ENCODE measurements around the gene LRBA. TPM values are rescaled to one million over a fixed set of nuclear protein-coding genes. Genes with fewer than 3 reads are reported as not detected.

LRBA gene, protein sequence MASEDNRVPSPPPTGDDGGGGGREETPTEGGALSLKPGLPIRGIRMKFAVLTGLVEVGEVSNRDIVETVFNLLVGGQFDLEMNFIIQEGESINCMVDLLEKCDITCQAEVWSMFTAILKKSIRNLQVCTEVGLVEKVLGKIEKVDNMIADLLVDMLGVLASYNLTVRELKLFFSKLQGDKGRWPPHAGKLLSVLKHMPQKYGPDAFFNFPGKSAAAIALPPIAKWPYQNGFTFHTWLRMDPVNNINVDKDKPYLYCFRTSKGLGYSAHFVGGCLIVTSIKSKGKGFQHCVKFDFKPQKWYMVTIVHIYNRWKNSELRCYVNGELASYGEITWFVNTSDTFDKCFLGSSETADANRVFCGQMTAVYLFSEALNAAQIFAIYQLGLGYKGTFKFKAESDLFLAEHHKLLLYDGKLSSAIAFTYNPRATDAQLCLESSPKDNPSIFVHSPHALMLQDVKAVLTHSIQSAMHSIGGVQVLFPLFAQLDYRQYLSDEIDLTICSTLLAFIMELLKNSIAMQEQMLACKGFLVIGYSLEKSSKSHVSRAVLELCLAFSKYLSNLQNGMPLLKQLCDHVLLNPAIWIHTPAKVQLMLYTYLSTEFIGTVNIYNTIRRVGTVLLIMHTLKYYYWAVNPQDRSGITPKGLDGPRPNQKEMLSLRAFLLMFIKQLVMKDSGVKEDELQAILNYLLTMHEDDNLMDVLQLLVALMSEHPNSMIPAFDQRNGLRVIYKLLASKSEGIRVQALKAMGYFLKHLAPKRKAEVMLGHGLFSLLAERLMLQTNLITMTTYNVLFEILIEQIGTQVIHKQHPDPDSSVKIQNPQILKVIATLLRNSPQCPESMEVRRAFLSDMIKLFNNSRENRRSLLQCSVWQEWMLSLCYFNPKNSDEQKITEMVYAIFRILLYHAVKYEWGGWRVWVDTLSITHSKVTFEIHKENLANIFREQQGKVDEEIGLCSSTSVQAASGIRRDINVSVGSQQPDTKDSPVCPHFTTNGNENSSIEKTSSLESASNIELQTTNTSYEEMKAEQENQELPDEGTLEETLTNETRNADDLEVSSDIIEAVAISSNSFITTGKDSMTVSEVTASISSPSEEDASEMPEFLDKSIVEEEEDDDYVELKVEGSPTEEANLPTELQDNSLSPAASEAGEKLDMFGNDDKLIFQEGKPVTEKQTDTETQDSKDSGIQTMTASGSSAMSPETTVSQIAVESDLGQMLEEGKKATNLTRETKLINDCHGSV (N-terminal part only)
- total RNA-seq (2022; extraction: Qiagen RNA extraction), result 6.6 to 8.4 TPM (median 8.0 TPM) in 5 replicates

GRCh38 chr4:151014521-151015458 lies at the start of gene LRBA:
Gene LRBA (minus strand): TSS chr4:151015284. CDS start chr4:151014642, 642 bp downstream.

GRCh38 chr4:150582146-150582872 lies 432.8 kb downstream of the LRBA start, which contains the start of gene MAB21L2:
Gene MAB21L2 (plus strand): TSS chr4:150582151. CDS start chr4:150583030, 879 bp downstream.

Other genes starting within 250 kb of the LRBA start
- gene RPS3A, start 84.3 kb upstream of the LRBA start, total RNA-seq (2022; extraction: Qiagen RNA extraction), result 1,386 to 1,713 TPM (median 1,445 TPM) in 5 replicates

Measured in A549 treated with dexamethasone at 1 μM for 4 hours (cell line).